Fibroblast of upper back skin (primary cell): ENCODE results near the gene CCDC92.

Experiments used
- DNase-seq: peaks from one replicate; pipeline ENCODE4 v3.0.0-alpha.2; 2013

Gene CCDC92

DNA sequence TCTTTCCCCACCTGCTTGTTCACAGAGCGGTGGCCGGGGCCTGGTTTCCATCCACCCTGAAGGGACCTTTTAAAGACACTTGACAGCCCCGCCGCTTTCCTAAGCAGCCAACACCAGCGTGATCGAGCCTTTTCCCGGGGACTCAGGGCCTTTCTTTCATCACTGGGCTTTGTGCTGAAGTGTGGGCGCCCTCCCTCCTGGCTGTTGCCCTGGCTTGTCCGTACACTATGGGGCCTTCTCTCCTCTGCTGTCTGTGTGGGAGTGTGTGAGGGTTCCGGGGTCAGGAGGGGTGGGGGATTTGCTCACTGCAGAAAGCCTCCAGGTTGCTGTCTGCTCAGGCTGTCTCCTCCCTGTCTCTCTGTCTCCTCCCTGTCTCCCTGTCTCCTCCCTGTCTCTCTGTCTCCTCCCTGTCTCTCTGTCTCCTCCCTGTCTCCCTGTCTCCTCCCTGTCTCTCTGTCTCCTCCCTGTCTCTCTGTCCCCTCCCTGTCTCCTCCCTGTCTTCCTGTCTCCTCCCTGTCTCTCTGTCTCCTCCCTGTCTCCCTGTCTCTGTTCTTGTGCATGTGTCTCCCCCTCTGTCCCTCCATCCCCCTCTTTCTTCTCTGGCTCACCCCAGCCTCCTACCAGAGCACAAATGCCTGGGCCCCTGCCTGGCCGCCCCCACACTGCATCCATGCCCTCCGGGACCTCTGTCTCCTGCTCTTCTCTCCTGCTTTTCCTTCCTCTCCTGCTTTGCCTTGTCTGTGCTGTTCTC is 64.7 kb downstream of the CCDC92 start:
- DNase-seq: peak; percentile 32

GRCh38 chr12:123906711-123907420 is 65.8 kb downstream of the CCDC92 start:
- DNase-seq: no peak

- peak; percentile 86 for DNase-seq
These were observed 67.2 kb downstream of the CCDC92 start for GRCh38 chr12:123905319-123905925.

DNA sequence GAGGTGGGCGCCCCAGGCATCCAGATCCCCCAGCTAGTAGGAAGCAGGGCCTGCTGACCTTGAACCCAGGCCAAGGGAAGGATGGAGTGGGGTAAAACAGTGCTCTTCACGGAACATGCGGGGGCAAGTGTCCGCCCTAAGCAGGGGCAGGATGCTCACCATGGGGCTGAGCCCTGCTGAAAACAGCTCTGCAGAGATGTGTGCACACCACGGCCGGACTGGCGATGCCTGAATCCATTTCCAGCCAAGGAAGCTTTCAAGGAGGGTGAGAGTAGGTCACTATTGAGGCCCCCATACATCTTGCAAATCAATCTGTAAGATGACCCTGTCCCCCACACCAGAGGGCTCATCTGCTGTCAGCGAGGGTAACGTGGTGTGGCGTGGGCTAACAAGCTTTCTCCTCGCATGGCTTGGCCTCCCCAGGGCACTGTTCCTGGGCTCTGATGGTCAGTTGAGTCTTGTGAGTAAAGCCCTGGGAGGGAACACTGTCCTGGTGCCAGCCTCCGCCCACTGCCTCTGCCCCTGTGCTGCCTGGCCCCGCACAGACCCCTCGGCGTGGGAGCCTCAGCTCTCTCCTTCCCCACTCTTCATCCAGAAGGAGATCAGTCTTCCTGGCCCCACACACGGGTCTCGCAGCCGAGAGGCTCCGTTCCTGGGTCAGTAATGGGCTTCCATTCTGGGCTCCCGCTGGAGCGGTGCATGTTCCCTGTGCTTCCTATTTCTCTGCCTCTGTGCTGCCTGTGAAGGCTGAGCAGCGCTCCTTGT is 69.1 kb downstream of the CCDC92 start:
- DNase-seq: no peak

DNA sequence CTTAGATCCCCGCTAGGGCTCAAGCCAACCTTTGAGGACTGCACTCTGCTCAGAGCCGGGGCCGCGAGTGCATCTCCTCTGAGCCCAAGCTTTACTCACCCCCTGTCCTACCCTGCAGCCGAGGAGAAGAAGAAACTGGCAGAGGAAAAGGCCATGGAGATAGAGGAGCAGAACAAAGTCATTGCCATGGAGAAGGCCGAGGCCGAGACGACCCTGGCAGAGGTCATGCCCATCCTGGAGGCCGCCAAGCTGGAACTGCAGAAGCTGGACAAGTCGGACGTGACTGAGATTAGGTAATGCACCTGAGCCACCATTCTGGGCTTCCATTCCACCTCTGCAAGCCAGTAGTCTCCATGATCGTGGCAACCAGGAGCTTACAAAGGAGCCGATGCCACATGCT is 69.8 kb downstream of the CCDC92 start:
- DNase-seq: no peak

GRCh38 chr12:123900871-123901376 is 71.7 kb downstream of the CCDC92 start:
- peak; percentile 31 for DNase-seq

- no peak for DNase-seq
These were observed 73.3 kb downstream of the CCDC92 start for GRCh38 chr12:123899368-123899767.

GRCh38 chr12:123898673-123899072 is 74.0 kb downstream of the CCDC92 start:
- DNase-seq: no peak

GRCh38 chr12:123897221-123897620 is 75.4 kb downstream of the CCDC92 start:
- DNase-seq: peak; percentile 88

DNA sequence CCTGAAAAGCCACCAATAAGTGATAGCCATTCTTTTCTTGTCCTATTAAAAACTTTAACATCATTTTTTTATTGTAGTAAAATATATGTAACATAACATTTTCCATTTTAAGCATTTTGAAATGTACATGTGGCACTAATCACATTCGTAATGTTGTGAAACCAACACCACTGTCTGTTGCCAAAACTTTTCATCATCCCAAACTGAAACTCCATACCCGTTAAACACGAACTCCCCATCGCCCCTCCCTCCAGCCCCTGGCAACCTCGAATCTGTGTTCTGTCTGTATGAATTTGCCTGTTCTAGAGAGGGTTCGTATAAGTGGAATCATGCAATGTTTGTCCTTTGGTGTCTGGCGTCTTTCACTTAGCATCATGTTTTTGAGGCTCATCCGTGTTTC is 75.9 kb downstream of the CCDC92 start:
- DNase-seq: peak; percentile 86

DNA sequence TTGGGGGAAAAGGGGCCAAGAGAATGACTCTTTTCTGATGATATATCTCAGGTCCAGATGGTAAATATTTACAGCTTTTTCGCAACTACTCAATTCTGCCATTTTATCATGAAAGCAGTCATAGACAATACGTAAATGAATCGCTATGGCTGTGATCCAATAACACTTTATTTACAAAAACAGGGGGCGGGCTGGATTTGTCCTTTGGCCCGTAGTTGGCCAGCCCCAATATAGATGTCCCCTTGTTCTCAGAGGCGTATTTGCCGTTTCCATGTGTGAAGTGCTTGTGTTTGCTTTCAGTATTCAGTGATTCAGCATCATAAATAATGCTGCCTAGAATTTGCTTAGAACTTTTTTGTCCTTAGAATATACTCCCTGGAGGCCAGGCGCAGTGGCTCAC is 77.2 kb downstream of the CCDC92 start:
- no peak for DNase-seq

DNA sequence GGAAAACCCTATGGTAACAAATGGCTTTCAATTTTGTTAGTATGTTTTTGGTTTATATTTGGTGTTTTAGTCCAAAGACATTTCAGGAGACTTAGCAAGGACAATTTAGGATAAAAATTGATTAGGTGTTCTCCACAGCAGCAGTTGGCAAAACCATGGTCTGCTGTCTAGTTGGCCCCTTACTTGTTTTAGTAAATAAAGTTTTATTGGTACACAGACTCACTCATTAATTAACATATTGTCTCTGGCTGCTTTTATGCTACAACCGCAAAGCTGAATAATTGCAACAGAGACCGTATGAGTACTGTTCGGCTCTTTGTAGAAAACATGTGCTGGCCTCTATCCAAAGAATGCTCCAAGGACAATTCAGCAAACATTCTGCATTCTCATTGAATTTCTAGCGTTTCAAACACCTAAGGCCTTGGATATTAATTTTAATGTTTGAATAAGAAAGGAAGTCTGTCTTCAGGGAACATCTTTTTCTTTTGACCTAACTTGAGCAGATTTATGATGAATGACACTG is 77.7 kb downstream of the CCDC92 start:
- peak; percentile 45 for DNase-seq

GRCh38 chr12:123893276-123893675 is 79.4 kb downstream of the CCDC92 start:
- no peak for DNase-seq

- no peak for DNase-seq
These were observed 79.8 kb downstream of the CCDC92 start for GRCh38 chr12:123892853-123893252.

GRCh38 chr12:123892180-123892559 is 80.5 kb downstream of the CCDC92 start:
- DNase-seq: no peak

DNA sequence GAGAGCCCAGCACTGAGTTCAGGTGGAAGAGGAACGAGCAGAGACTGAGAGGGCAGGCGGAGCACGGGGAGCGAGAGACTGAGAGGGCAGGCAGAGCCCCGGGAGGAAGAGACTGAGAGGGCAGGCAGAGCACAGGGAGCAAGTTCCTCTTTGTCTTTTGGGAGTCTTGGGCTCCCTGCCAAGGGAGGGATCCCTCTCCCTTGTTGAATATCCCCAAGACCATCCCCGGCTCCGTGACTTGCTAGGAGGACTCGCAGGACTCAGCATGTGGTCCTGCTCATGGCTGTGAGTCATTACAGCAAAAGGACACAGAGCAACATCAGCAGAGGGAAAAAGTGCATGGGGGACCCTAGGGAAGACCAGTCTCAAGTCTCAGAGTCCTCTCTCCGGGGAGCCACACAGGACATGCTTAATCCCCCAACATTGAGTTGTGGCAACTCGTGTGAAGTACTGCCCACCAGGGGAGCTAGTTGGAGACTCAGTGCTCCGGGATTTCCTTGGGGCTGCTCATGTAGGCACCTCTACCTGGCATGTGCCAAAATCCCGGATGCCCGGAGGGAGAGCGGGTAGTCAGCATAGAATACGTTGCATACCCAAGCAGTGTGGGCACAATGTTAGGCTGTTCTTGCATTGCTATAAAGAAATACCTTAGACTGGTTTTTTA is 81.0 kb downstream of the CCDC92 start:
- DNase-seq: peak; percentile 52

DNA sequence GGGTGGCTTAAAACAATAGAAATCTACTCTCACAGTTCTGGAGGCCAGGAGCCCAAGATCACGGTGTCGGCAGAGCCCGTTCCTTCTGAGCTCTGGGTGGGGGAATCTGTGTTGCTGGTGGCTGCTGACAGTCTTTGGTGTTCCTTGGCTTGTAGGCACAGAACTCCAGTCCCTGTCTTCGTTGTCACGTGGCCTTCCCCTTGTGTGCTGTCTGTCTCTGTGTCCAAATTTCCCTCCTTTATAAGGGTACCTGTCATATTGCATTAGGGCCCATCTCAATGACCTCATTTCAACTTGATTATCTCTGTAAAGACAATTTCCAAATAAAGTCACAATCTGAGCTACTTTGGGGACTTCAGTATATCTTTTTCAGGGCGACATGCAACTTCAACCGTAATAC is 81.6 kb downstream of the CCDC92 start:
- DNase-seq: no peak

GRCh38 chr12:123890536-123890902 is 82.1 kb downstream of the CCDC92 start:
- no peak for DNase-seq

DNA sequence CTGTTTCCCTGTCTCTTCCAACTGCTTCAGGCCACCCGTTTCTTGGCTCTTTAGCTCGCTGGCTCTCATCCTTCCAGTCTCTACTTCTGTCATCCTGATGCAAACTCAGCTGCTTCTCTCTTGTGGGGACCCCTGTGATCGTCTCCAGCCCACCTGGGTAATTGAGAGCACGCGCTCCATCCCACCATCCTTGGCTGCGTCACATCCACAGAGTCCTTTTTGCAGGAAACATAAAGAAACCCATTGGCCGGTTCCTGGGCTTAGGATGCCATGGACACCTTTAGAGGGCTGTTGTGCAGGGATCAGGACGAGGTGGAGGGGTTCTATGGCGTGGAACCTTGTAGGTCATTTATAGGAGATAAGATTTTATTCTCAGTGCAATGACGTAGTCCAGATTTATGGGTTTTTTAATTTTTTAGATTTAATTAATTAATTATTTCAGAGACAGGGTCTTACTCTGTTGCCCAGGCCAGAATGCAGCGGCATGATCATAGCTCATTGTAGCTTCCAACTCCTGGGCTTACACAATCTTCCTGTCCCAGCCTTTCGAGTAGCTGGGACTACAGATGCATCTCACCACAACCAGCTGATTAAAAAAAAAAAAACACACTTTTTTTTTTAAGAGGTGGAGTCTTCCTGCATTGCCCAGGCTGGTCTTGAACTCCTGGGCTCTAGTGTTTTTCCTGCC is 82.6 kb downstream of the CCDC92 start:
- DNase-seq: no peak

DNA sequence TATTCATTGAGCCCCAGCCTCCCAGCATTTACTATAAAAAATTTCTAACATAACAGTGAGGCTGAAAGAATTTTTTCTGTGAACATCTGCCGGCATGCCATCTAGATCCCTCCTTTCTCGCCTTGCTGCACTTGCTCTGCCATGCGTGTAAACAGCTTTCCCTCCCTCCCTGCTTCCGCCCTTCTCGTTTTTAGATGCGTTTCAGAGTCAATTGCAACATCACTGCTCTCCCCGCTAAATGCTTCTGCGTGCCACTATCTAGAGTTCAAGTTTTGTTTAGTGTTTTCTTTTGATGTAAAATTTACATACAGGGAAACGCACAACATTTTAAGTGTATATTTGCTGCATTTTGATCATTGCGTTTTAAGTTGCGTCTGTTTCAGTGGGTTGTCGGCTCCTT is 83.6 kb downstream of the CCDC92 start:
- no peak for DNase-seq

DNA sequence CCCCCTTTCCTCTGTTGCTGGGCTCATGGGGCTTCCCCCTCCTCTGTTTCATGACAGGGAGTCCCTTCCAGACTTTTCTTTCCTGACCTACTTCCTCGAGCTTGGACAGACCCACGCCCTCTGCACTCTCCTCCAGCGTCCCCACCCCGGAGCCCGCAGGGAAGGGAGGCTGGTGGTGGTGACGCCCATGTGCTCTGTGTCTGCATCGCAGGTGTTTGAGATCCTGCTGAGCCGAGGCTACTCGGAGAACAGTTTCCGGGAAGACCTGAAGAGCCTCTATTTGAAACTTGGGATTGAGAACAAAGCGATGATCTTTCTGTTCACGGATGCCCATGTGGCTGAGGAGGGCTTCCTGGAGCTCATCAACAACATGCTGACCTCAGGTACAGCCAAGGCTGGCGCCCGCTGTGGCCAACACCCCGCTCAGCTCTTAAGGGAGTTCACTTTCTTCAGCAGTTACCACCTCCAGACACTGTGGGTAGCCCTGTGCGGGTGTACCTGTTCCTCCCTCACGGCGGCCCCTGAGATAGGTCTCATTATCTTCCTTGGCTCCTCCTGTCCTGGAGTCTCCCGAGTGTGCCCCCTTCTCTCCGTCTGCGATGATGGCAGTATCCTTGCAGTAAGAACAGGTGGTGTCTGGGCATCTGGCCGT is 85.6 kb downstream of the CCDC92 start:
- DNase-seq: no peak
